GM13977 (cell line): Measurements from ENCODE around the gene CSNK1G1.

Experiments
- DNase-seq: peaks from one replicate; pipeline ENCODE4 v3.0.0; 2012; ENCODE audit warnings: low spot score
- CTCF ChIP-seq: IDR thresholded peaks from 2 replicates; pipeline ENCODE4 v1.5.1; 2012; ENCODE audit warnings: mild to moderate bottlenecking, control low read depth; ENCODE audit not compliant: insufficient read depth; ENCODE audit errors: extremely low read depth, missing control alignments
- in situ Hi-C: fragments of 300-500 bp; cut with MboI; formaldehyde crosslinking; loops from one replicate; pipeline ENCODE4 v1.12.0; 2022; ENCODE audit warnings: low sequenced_read_pairs, low pct_unique_long_range_greater_than_20kb, mixed read lengths, inconsistent platforms; ENCODE audit not compliant: unreplicated experiment

Gene CSNK1G1

DNA sequence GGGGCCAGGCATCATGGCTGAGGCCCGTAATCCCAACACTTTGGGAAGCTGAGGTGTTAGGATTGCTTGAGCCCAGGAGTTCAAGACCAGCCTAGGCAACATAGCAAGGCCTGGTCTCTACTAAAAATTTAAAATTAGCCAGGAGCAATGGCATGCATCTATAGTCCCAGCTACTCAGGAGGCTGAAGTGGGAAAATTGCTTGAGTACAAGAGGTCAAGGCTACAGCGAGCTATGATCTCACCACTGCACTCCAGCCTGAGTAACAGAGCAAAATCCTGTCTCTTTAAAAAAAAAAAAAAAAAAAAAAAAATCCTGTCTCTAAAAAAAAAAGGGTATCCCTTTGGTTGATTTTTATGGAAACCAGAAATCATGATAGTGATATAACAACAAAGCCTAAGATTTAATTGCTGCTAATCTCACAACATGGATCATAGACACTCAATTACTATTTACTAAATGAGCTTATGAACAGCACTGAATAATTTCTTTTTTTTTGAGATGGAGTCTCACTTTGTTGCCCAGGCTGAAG, 13.2 kb upstream of the CSNK1G1 start:
- in situ Hi-C loops = no loop called here
- DNase-seq = no peak

GRCh38 chr15:64361259-64361658, 5.3 kb upstream of the CSNK1G1 start:
- no peak for TF ChIP-seq CTCF
- no peak for DNase-seq
- in situ Hi-C loops = no loop called here

More for the DNA sequence above, 13.2 kb upstream of the CSNK1G1 start:
- TF ChIP-seq CTCF = no peak

GRCh38 chr15:64356710-64357040, 702 bp upstream of the CSNK1G1 start:
- in situ Hi-C loops = no loop called here
- DNase-seq = no peak
- TF ChIP-seq CTCF = no peak

DNA sequence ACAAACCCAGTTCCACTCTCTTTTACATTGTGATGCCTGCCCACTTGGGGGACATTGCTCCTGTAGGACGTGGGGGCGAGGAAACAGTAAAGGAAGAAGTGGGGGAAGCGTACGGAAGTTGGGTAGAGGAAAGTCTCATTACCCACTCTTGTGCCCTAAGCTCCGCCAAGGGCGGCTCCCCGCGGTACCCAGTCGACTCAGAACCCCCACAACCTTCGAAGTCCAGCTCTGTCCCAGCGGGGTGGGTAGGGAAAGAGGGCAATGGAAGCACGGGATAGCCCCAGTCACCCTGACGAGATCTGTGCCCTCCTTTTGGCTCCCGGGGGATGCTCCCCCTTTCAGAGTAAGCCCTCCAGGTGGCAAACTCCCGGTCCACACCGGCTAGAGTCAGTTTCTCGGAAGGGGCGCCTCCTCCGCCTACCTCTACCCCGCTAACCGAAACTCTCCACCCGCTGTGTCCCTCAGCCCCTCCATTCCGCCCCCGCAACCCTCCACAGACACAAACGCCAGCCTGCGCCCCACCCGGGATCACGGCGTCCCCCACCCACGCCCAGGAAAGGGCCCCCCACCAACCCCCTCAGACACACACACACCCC, 527 bp downstream of the CSNK1G1 start:
- in situ Hi-C loops = no loop called here
- no peak for DNase-seq
- no peak for TF ChIP-seq CTCF

GRCh38 chr15:64354688-64355344, 1.2 kb downstream of the CSNK1G1 start:
- in situ Hi-C loops = no loop called here

DNA sequence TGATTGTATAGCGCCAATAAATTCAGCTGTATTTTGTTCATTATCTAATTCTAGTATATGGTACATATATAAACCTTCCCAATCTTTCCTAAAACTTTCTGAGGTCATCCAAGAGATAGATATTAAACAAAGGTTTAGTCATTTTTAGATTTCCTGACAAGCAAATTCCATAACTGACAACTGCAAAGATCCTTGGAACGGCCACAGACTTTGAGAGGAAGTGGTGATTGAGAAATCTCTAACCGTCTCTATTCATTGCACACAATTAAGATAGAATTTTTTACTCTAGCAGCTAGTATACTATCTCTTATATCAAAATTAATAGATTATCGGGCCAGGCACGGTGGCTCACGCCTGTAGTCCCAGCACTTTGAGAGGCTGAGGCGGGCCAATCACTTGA, 4.7 kb downstream of the CSNK1G1 start:
- DNase-seq = no peak
- TF ChIP-seq CTCF = no peak
- in situ Hi-C loops = no loop called here

More at GRCh38 chr15:64354688-64355344, 1.2 kb downstream of the CSNK1G1 start:
- DNase-seq = no peak
- TF ChIP-seq CTCF = no peak
